HG03439 (cell line): ENCODE measurements around the gene ADGRB2.

Experiments used
- ATAC-seq: cut with Tn5 transposase; IDR thresholded peaks from one replicate; pipeline ENCODE4 v1.9.1; 2021; ENCODE audit warnings: mild to moderate bottlenecking, moderate library complexity; ENCODE audit not compliant: unreplicated experiment

The ADGRB2 gene

GRCh38 chr1:31795096-31795675, 31.0 kb upstream of the ADGRB2 start:
- ATAC-seq = no peak

GRCh38 chr1:31793586-31794285, 29.6 kb upstream of the ADGRB2 start:
- ATAC-seq = no peak

- no peak for ATAC-seq
Measured at GRCh38 chr1:31793086-31793485, 28.9 kb upstream of the ADGRB2 start.

- ATAC-seq = no peak
Measured at GRCh38 chr1:31792541-31792940, 28.4 kb upstream of the ADGRB2 start.

- no peak for ATAC-seq
Measured at GRCh38 chr1:31792116-31792515, 28.0 kb upstream of the ADGRB2 start.

- ATAC-seq = no peak
Measured at GRCh38 chr1:31791131-31791858, 27.2 kb upstream of the ADGRB2 start.

GRCh38 chr1:31790641-31791091, 26.5 kb upstream of the ADGRB2 start:
- ATAC-seq = no peak

- ATAC-seq = no peak
Measured at GRCh38 chr1:31790140-31790539, 26.0 kb upstream of the ADGRB2 start.

- ATAC-seq = peak; percentile 37
Measured at GRCh38 chr1:31789259-31790065, 25.3 kb upstream of the ADGRB2 start.

GRCh38 chr1:31788825-31789256, 24.7 kb upstream of the ADGRB2 start:
- peak; percentile 20 for ATAC-seq

GRCh38 chr1:31788138-31788824, 24.1 kb upstream of the ADGRB2 start:
- ATAC-seq = peak; percentile 62

GRCh38 chr1:31787786-31788137, 23.6 kb upstream of the ADGRB2 start:
- no peak for ATAC-seq

GRCh38 chr1:31787261-31787660, 23.1 kb upstream of the ADGRB2 start:
- no peak for ATAC-seq

- no peak for ATAC-seq
Measured at GRCh38 chr1:31786366-31787060, 22.4 kb upstream of the ADGRB2 start.

- ATAC-seq = no peak
Measured at GRCh38 chr1:31785947-31786290, 21.8 kb upstream of the ADGRB2 start.

GRCh38 chr1:31785020-31785946, 21.1 kb upstream of the ADGRB2 start:
- no peak for ATAC-seq

- no peak for ATAC-seq
Measured at GRCh38 chr1:31784356-31785019, 20.3 kb upstream of the ADGRB2 start.

- no peak for ATAC-seq
Measured at GRCh38 chr1:31783846-31784245, 19.7 kb upstream of the ADGRB2 start.
